ENCODE results near the gene PTPN11. TPM values are rescaled to one million over a fixed set of nuclear protein-coding genes. Genes with fewer than 3 reads are reported as not detected.
"Not testable (repeated sequence)": the region's sequence is repeated elsewhere in the genome, so short reads cannot be mapped to it uniquely, and the experiment has no call there.

The PTPN11 gene
- total RNA-seq, 1 experiment from 2014 or later, result 63.9 TPM

DNA sequence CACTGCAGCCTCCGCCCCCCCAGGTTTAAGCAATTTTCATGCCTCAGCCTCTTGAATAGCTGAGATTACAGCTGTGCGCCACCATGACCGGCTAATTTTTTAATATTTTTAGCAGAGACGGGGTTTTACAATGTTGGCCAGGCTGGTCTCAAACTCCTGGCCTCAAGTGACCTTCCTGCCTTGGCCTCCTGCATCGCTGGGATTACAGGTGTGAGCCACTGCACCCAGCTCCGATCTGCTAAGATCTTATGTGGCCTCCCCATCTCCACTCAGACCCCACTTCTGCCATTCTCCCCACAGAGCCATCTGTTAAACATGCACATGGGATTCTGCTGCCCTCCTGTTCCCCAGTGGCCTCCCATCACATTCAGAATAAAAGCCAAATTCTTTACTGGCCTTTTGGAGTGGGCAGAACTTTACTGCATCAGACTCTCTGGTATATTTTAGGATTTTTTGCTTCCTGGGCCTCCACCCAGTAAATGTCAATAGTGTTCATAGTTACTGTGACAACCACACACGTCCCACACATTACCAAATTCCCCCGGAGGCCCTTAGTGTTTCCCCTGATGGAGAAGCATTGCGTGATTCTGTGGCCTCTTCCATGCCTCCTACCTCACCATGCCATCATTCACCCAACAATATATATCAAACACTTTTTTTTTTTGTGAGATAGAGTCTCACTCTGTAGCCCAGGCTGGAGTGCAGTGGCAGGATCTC lies 96.3 kb downstream of the PTPN11 start:
- DNase-seq (ENCODE audit: low spot score), result no peak

DNA sequence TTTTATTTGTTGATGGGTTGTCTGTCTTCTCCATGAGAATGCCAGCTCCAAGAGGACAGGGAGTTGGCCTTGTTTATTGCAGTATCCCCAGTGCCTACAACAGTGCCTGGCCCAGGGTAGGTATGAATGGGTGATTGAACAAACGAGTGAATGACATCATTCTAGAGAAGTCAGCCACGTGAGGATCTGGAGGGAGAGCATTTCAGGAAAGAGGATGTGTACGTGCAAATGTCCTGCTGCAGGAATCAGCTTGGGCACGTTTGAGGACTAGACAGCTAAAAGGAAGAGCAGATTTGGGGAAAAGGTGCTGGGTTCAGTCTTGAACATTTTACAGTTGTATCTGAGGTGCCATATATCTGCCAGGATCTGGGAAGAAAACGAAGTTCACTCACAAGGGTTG lies 97.1 kb downstream of the PTPN11 start:
- no peak for DNase-seq (ENCODE audit: low spot score)

DNA sequence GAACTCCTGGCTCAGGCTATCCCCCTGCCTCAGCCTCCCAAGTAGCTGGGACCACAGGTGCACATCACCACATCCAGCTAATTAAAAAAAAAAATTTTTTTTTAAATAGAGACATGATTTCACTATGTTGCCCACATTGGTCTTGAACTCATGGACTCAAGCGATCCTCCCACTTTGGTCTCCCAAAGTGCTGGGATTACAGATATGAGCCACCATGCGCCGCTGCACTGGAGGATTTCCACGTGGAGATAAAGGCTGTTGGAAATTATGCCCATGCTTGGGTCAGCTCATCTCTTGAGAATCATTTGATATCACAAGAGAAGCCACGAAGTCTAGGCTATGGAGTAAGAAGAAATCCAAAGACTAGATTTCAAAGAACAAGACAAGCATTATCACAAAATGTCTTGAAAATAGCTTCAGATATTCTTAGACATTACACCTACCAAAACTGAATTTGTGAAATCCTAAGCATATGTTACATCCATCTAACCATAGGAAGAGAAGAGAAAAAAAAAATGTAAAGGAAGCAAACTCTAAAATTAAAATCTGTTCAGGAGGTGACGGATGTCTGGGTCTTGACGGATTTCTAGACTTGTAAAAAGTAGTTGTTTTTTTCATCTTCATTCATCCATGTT lies 99.1 kb downstream of the PTPN11 start:
- no peak for DNase-seq (ENCODE audit: low spot score)

DNA sequence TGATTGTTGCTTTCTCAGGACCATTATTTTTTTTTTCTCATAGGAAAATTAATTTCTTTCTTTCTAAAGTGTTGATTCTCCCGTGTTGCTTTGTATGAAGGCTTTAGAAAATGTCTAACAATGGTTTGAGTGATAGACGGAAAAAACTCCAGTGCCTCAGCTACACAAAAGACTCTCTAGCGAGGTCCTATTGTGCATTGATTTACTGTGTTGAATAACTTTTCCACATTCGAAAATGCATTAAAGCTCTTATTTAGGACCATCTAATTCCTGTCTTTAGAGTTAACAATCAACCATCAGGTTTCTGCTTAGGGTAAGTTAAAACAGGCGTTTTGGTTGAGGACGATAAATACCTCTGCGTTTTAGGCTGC lies 99.6 kb downstream of the PTPN11 start:
- DNase-seq (ENCODE audit: low spot score), result no peak

DNA sequence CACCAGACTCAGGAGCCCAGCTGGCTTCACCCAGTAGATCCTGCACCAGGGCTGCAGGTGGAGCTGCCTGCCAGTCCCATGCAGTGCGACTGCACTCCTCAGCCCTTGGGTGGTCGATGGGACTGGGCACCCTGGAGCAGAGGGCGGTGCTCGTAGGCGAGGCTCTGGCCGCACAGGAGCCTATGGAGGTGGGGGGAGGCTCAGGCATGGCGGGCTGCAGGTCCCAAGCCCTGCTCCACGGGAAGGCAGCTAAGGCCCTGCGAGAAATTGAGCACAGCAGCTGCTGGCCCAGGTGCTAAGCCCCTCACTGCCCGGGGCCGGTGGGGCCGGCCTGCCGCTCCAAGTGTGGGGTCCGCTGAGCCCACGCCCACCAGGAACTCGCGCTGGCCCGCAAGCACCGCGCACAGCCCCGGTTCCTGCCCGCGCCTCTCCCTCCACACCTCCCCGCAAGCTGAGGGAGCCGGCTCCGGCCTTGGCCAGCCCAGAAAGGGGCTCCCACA lies 101.1 kb downstream of the PTPN11 start:
- DNase-seq (ENCODE audit: low spot score), result not testable (repeated sequence)

DNA sequence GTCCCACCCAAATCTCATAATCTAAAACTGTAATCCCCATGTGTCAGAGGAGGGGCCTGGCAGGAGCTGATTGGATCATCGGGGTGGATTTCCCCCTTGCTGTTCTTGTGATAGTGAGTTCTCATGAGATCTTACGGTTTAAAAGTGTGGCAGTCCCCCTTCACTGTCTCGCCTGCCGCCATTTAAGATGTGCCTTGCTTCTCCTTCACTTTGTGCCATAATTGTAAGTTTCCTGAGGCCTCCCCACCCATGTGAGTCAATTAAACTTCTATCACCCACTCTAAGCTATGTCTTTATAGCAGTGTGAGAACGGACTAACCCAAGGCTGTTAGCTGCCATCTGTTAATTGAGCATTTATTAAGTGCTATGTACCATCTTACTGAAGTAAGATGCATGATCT lies 105.1 kb downstream of the PTPN11 start:
- no peak for DNase-seq (ENCODE audit: low spot score)

DNA sequence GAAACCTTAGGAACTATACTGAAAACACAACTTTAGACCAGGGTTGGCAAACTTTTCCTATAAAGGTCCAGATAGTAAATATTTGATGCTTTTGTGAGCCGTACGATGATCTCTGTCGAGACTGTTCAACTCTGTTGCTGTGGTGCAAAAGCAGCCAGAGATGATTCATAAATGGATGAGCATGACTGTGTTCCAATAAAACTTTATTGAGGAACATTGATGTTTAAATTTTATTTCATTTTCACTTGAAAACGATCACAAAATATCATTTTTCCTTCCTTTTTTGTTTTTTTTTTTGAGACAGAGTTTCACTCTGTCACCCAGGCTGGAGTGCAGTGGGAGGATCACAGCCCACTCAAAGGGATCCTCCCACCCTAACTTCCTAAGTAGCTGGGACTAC lies 105.5 kb downstream of the PTPN11 start:
- DNase-seq (ENCODE audit: low spot score), result no peak

DNA sequence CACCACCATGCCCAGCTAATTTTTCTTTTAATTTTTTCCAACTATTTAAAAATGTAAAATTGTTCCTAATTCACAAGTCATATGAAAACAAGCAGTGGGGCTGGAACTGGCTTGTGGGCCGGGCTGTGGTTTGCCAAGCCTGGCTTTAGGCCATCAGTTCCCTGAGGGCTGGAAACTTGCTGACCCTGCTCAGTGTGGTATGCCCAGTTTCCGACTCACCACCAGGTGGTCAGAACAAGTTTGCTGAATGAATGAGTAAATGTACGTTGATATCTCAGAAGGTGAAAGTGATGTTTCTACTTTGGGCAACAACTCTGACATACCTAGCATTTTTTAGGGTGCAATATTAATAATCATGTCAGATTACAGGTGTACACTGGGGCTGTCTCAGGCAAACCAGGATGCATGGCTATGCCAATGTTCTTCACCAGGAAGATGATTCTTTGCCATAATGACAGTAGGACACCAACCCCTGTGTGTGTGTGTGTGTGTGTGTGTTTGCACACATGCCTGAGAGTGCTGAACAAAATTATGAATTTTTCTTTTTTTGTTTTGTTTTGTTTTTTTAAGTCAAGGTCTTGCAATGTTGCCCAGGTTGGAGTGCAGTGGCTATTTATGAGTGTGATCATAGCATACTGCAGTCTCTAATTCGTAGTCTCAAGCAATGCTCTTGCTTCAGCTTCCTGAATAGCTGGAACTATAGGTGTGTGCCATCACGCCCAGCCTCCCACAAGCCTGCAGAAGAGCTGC lies 106.1 kb downstream of the PTPN11 start:
- DNase-seq (ENCODE audit: low spot score), result peak; percentile 63

DNA sequence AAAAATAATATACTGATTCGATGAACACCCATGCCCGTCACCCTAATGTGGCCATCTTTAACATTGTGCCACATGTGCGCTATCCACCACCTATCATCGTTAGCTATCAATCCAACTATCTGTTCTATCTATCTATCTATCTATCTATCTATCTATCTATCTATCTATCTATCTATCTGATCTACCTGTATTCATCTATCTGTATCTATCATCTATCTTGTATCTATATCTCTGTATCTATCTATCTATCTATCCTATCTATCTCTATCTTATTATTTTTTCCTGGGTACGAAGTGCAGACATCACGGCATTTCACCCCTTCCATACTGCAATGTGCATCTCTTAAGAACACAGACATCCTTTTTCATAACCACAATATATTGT lies 106.7 kb downstream of the PTPN11 start:
- no peak for DNase-seq (ENCODE audit: low spot score)

DNA sequence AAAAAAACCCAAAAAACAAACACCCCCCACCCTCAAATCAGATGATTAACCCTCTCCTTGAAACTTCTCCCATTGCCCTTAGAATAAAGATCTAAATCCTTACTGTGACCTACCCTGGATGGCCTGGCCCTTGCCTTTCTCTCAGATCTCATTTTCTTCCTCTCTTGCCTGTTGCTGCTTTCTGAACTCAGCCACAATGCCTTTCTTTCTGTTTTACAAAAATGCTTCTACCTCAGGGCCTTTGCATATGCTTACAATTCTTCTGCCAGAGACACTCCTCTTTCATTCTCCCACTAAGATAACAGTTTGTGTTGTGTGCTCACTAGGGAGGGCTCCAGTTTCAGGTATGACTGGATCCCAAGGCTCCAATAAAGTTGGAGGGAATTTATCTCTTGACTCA lies 108.3 kb downstream of the PTPN11 start:
- DNase-seq (ENCODE audit: low spot score), result no peak

DNA sequence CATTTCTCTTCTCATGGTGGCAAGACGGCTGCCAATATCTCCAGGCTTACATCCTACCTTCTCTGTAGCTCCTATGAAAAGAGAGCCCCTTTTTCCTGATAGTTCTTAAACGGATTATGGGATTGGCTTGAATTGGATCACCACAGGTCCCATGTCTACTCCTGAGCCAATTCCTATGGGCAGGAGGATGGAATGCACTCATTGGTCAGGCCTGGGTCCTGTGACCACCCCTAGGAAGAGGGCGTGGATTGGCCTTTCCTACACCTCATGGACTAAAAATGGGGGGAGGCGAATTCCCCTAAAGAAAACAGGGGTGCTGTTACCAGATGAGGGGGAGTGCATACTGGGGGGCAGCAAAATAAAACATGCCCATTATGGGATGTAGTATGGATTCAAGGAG lies 108.8 kb downstream of the PTPN11 start:
- DNase-seq (ENCODE audit: low spot score), result no peak

DNA sequence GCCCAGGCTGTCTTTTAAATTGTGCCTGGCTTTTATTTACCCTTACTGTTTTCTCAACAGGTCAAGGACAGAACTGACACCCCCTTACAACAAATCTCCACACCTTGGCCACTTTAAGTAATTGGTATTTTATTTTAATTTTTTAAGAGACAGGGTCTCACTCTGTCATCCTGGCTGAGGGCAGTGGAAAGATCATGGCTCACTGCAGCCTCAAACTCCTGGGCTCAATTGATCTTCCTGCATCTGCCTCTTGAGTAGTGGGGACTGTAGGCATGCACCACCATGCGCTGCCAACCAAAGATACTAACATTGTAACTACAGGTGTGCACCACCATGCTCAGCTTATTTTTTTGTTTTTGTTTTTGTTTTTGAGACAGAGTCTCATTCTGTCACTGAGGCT lies 109.8 kb downstream of the PTPN11 start:
- DNase-seq (ENCODE audit: low spot score), result no peak

DNA sequence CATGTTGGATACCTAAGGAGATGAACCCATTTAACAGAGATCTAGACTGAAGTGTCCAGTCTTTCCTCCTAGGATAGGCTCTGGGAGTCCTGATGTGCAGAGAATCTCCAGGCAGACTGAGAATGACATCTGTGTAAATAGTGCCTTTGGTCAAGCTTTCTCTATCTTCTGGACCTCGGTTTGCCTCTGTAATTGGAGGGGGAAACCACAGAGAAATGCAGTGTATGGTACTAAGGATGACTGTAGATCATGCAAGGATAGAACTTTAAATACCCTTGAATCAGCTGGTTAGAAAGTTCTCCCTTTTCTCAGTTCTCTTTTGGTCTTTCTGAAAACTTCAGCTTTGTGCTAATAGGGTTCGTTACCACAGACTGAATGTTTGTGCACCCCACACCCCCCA lies 112.2 kb downstream of the PTPN11 start:
- no peak for DNase-seq (ENCODE audit: low spot score)

DNA sequence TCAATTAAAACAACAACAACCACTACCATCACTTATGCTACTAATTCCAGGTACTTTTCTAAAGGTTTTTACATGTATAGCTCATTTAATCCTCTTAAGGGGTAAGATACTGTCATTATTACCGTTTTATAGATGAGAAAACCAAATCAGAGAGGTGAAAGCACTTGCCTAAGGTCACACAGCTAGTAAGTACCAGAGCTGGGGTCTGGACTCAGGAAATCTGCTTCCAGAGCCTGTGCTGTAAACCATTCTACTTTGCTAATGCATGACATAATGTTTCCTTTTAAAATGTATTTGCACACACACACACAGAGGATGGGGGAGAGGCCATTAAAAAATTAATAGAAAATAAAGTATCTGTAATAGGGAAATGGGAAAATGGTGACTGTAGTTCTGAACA lies 113.4 kb downstream of the PTPN11 start:
- DNase-seq (ENCODE audit: low spot score), result no peak

DNA sequence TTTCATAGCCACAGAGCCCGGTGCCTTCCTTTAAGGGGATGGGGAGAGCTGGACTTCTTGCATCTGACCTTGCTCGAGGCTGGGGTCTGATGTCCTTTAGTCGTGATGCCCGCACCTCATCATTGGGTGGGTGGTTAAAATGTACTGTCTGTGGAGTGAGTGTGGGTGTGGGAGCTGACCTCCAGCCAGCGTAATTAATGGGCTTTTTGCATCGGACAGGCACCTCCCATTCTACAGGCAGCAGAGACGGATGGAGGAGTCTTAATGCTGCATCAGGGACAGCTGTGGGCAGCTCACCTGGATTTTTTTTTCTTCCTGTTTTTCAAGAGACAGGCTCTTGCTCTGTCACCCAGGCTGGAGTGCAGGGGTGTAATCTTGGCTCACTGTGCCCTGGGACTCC lies 114.8 kb downstream of the PTPN11 start:
- DNase-seq (ENCODE audit: low spot score), result no peak

DNA sequence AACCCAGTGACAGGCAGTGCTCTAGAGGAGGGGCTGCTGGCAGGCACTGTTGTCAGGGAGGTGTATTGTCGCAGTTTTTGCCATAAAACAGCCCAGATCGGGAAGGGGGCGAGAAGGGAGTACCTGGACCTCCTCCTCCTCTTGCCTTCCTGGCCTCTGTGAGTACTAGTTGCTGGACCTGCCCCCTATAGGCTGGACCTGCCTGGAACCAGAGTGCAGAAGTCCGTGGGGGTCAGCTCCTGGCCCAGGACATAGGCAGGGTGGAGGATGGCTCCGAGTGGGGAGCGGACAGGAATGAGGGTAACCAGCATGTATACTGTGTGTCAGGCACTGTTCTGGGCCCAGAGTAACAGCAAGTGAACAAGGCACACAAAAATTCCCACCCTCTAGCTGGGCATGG lies 116.3 kb downstream of the PTPN11 start:
- no peak for DNase-seq (ENCODE audit: low spot score)

DNA sequence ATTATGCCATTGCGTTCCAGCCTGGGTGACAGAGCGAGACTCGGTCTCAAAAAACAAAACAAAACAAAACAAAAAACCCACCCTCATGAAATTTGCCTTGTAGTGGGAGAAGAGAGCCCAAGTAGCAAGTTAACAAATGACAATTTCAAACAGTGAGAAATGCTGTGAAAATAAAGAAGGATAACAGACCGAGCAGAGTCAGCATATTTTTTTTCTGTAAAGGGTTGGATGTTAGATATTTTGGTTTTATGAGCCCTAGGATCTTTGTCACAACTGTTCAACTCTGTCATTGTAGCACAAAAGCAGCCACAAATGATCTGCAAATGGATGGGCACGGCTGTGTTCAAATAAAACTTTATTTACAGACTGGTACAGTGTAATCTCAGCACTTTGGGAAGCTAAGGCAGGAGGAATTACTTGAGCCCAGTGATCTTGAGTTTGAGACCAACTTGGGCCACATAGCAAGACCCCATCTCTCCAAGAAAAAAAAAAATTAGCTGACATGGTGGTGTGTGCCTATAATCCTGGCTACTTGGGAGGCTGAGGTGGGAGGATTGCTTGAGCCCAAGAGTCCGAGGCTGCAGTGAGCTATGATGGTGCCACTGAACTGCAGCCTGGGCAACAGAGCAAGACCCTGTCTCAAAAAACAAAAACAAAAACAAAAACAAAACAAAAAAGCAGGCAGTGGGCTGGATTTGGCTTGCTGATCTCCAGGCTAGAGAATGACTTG lies 117.1 kb downstream of the PTPN11 start:
- no peak for DNase-seq (ENCODE audit: low spot score)

DNA sequence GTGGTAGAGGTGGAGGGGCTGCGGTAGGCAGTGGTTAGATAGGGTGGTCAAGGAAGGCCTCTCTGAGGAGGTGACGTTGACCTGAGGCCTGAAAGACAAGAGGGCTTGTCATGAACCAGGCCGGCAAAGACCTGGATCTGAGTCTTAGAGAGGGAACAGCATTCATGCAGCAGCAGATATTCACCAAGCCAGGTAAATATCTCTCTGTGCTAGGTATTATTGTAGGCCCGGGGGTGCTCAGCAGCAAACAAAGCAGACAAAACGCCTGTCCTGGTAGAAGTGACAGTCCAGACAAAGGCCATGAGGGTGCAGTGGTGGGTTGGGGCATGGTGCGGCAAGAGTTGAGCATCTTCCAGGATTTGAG lies 117.6 kb downstream of the PTPN11 start:
- no peak for DNase-seq (ENCODE audit: low spot score)

DNA sequence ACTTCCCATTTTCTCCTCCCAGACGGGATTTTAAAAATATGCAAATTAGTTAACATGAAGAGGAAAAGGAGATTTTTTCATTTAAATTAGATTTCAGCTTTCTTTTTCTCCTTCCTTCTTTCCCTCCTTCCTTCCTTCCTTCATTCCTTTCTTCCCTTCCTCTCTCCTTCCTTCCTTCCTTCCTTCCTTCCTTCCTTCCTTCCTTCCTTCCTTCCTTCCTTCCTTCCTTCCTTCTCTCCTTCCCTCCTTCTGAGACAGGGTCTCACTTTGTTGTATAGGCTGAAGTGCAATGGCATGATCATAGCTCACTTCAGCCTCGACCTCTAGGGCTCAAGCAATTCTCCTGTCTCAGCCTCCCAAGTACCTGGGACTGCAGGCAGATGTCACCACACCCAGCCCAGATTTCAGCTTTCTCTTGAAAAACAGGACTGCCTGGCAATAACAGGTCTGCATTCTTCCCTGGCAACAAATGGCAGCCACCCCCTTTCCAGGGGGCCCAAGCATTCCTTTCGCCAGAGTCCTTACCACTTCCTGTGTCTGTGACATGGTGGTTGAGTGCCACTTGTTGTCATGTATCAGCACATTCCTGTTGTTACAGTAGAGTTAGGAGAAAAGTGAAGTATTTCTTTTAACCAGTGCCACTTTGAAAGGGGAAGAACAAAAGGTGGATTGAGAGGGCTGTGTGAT lies 119.1 kb downstream of the PTPN11 start:
- peak; percentile 91 for DNase-seq (ENCODE audit: low spot score)

DNA sequence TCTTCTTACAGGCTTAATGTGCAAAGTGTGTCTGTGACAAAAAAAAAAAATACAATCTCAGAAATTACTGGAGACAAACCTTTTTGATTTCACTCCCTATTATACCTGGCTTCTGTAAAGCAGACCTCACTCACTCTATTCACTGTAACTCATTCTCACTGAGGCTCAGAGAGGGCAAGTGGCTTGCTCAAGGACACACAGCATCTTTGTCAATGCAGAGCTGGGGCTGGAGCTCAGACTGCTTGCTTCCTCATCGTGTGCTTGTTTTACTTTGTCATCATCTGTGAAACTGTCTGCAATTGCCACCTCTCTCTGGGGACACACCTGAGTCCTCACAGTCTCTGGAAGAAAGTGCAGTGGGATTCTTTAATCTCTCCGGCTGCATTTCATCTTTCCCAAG lies 120.0 kb downstream of the PTPN11 start:
- no peak for DNase-seq (ENCODE audit: low spot score)

DNA sequence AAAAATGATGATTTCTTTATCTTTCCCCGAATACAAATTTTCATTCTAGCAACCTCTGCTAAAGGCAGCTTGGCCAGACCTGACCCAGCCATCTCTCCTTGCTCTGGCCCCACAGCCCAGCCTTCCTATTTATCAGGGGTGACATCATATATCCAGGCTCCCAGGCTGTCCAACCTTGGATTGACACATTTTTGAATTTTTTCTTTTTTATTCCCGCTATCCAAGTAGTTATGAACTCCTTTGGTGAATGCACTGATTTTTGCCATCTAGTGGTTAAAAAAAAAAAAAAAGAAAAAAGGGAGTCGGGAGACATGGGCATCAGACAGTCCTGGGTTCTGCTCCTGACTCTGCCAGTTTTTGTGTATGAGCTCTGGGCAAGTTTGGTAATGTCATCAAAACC lies 120.5 kb downstream of the PTPN11 start:
- peak; percentile 34 for DNase-seq (ENCODE audit: low spot score)

DNA sequence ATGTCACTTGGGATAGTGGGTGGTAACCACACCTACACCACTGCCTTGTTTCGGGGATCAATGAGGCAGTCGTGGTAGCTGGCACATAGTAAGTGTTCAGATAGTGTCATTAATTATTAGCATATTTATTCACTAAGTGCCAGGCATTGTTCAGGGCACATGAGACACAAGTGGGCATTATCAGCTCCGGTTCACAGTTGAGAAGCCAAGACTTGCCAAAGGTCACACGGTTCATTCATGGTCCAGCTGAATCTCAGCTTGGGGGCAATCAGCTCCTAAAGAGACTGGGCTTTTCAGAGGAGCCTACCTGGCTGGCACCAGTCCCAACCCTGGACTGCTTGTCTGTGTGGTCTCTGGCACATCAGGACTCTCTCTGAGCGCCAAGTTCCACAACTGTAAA lies 121.3 kb downstream of the PTPN11 start:
- no peak for DNase-seq (ENCODE audit: low spot score)
